ENCODE results near the gene SAMD8. TPM values are rescaled to one million over a fixed set of nuclear protein-coding genes. Genes with fewer than 3 reads are reported as not detected.

Gene SAMD8
- total RNA-seq, 1 experiment from 2014 or later = 23.6 TPM

DNA sequence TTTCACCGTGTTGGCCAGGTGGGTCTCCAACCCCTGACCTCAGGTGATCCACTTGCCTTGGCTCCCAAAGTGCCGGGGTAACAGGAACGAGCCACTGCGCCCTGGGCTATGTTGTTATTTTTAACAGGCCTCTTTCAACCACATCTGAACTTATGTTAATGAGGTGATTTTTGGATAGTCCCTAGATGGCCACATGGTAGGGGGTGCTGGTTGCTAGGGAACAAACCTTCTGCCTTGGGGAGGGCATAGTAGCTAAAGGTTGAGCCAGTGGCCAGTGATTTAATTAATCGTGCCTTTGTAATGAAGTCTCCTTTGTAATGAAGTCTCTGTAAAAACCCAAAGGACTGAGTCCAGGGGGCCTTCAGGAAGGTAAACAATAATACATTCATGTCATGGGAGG, 115.2 kb downstream of the SAMD8 start:
- RAD21 ChIA-PET (ENCODE audit: low non-redundant PET in 1 of 2, low total read pairs in 2 of 2, uncharacterized antibody in 2 of 2, unreplicated experiment in 2 of 2) = no interaction called here
- no peak for TF ChIP-seq SIN3A (IDR thresholded peaks at IDR 0.05; ENCODE audit: low read depth)
- POLR2A ChIA-PET = interaction anchor here (1.3 kb wide), 1 partner anchor 11 kb away, joined by 3 read pairs; no protein-coding TSS in a partner anchor
- H3K27ac ChIP-seq (ENCODE audit: low read depth, low read length) = no peak overlapping the region
- H3K4me3 ChIP-seq (replicated peaks in 1 of 2; ENCODE audit: low read depth in 1 of 2, low read length in 2 of 2) = no peak overlapping the region
- no peak overlapping the region for H3K9ac ChIP-seq (ENCODE audit: low read length)
- H4K20me1 ChIP-seq (ENCODE audit: insufficient read depth) = peaks cover 38% of the 10 kb centered on the region; the same call in 1 of the 2 replicates
- intact Hi-C loops (cut with micrococcal nuclease) = no loop called here
- peaks cover 93% of the 10 kb centered on the region for H3K79me2 ChIP-seq (ENCODE audit: insufficient read depth, low read length)
- H3K4me2 ChIP-seq (ENCODE audit: low read length) = no peak overlapping the region
- no peaks in the 10 kb centered on the region for H3K27me3 ChIP-seq (ENCODE audit: insufficient read depth, low read length)
- no peaks in the 10 kb centered on the region for H3K9me3 ChIP-seq (ENCODE audit: control insufficient read depth in 1 of 2, insufficient read depth in 1 of 2, low read depth in 1 of 2, low read length in 2 of 2)
- DNase-seq (ENCODE audit: low read depth, low spot score) = no peak
- H3K4me1 ChIP-seq (ENCODE audit: control insufficient read depth in 1 of 2, insufficient read depth in 2 of 2, low read length in 2 of 2) = peaks cover 0 to 19% of the 10 kb centered on the region in 2 experiments; a peak in 3 of 4 replicates
- H3K9me2 ChIP-seq (ENCODE audit: insufficient read depth) = no peaks in the 10 kb centered on the region
- ATAC-seq = no peak
- no TSS peak for BruUV-seq (replicated peaks)
- peaks cover 45 to 55% of the 10 kb centered on the region in 2 experiments for H3K36me3 ChIP-seq (ENCODE audit: control insufficient read depth in 1 of 2, insufficient read depth in 2 of 2, low read length in 2 of 2)
- CTCF ChIA-PET = interaction anchor here (0.7 to 1.4 kb wide), 2 partner anchors 40 to 118 kb away, joined by 3 read pairs; a partner anchor contains a TSS
- H2AFZ ChIP-seq (ENCODE audit: low read depth, low read length, poor library complexity, severe bottlenecking) = no peak overlapping the region

DNA sequence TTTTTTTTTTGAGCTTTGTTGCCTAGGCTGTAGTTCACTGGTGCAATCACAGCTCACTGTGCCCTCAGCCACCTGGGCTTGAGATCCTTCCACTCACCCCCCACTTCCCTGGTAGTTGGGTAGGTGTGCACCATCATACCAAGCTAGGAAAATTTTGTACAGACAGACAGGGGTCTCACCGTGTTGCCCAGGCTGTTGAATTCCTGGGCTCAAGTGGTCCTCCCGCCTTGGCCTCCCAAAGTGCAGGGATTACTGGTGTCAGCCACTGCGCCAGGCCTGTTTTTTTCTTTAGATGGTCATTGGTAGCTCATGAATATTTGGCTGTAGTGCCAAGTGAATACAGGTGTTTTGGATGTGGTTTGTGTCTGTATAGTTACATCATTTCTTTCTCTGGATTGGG, 116.8 kb downstream of the SAMD8 start:
- no peak overlapping the region for H3K9ac ChIP-seq (ENCODE audit: low read length)
- H3K79me2 ChIP-seq (ENCODE audit: insufficient read depth, low read length) = peaks cover 84% of the 10 kb centered on the region
- DNase-seq (ENCODE audit: low read depth, low spot score) = no peak
- H3K27me3 ChIP-seq (ENCODE audit: insufficient read depth, low read length) = no peaks in the 10 kb centered on the region
- intact Hi-C loops (cut with micrococcal nuclease) = no loop called here
- H3K36me3 ChIP-seq (ENCODE audit: control insufficient read depth in 1 of 2, insufficient read depth in 2 of 2, low read length in 2 of 2) = peaks cover 41 to 54% of the 10 kb centered on the region in 2 experiments
- ChIA-PET POLR2A (interaction anchor here (1.6 kb wide), 1 partner anchor 18 kb away, joined by 4 read pairs; the partner anchor contains the start of gene VDAC2), RAD21 (ENCODE audit: low non-redundant PET in 1 of 2, low total read pairs in 2 of 2, uncharacterized antibody in 2 of 2, unreplicated experiment in 2 of 2) (no interaction called here), CTCF (interaction anchor here (1.3 kb wide), 1 partner anchor 40 kb away, joined by 3 read pairs; no protein-coding TSS in a partner anchor)
- BruUV-seq (replicated peaks) = no TSS peak
- no peaks in the 10 kb centered on the region for H3K9me2 ChIP-seq (ENCODE audit: insufficient read depth)
- ATAC-seq = no peak
- H3K4me1 ChIP-seq (ENCODE audit: control insufficient read depth in 1 of 2, insufficient read depth in 2 of 2, low read length in 2 of 2) = peaks cover 2 to 25% of the 10 kb centered on the region in 2 experiments; a peak in 3 of 4 replicates
- H2AFZ ChIP-seq (ENCODE audit: low read depth, low read length, poor library complexity, severe bottlenecking) = no peak overlapping the region
- no peak overlapping the region for H3K4me2 ChIP-seq (ENCODE audit: low read length)
- no peak overlapping the region for H3K4me3 ChIP-seq (replicated peaks in 1 of 2; ENCODE audit: low read depth in 1 of 2, low read length in 2 of 2)
- H3K9me3 ChIP-seq (ENCODE audit: control insufficient read depth in 1 of 2, insufficient read depth in 1 of 2, low read depth in 1 of 2, low read length in 2 of 2) = no peaks in the 10 kb centered on the region
- peak overlapping the region; percentile 1; the same call in 1 of the 2 replicates for H3K27ac ChIP-seq (ENCODE audit: low read depth, low read length)
- H4K20me1 ChIP-seq (ENCODE audit: insufficient read depth) = peaks cover 33% of the 10 kb centered on the region; the same call in 1 of the 2 replicates
- TF ChIP-seq, protein P1, sequence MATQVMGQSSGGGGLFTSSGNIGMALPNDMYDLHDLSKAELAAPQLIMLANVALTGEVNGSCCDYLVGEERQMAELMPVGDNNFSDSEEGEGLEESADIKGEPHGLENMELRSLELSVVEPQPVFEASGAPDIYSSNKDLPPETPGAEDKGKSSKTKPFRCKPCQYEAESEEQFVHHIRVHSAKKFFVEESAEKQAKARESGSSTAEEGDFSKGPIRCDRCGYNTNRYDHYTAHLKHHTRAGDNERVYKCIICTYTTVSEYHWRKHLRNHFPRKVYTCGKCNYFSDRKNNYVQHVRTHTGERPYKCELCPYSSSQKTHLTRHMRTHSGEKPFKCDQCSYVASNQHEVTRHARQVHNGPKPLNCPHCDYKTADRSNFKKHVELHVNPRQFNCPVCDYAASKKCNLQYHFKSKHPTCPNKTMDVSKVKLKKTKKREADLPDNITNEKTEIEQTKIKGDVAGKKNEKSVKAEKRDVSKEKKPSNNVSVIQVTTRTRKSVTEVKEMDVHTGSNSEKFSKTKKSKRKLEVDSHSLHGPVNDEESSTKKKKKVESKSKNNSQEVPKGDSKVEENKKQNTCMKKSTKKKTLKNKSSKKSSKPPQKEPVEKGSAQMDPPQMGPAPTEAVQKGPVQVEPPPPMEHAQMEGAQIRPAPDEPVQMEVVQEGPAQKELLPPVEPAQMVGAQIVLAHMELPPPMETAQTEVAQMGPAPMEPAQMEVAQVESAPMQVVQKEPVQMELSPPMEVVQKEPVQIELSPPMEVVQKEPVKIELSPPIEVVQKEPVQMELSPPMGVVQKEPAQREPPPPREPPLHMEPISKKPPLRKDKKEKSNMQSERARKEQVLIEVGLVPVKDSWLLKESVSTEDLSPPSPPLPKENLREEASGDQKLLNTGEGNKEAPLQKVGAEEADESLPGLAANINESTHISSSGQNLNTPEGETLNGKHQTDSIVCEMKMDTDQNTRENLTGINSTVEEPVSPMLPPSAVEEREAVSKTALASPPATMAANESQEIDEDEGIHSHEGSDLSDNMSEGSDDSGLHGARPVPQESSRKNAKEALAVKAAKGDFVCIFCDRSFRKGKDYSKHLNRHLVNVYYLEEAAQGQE (IDR thresholded peaks at IDR 0.05; ENCODE audit: low read depth) = no peak
- no peak for TF ChIP-seq POLR2AphosphoS5 (IDR thresholded peaks at IDR 0.05; ENCODE audit: low read depth, low read length)
- no peak for TF ChIP-seq RAD21 (IDR thresholded peaks at IDR 0.05; ENCODE audit: low read depth)
- no peak for TF ChIP-seq EGR1 (IDR thresholded peaks at IDR 0.05; ENCODE audit: low read depth)
- no peak for TF ChIP-seq SIN3A (IDR thresholded peaks at IDR 0.05; ENCODE audit: low read depth)
- TF ChIP-seq, protein P2, sequence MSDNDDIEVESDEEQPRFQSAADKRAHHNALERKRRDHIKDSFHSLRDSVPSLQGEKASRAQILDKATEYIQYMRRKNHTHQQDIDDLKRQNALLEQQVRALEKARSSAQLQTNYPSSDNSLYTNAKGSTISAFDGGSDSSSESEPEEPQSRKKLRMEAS (IDR thresholded peaks at IDR 0.05) = no peak
- TF ChIP-seq TCF7L2 (IDR thresholded peaks at IDR 0.05; ENCODE audit: borderline replicate concordance, extremely low read depth, insufficient read depth, insufficient read length) = no peak
- TF ChIP-seq, protein P3, sequence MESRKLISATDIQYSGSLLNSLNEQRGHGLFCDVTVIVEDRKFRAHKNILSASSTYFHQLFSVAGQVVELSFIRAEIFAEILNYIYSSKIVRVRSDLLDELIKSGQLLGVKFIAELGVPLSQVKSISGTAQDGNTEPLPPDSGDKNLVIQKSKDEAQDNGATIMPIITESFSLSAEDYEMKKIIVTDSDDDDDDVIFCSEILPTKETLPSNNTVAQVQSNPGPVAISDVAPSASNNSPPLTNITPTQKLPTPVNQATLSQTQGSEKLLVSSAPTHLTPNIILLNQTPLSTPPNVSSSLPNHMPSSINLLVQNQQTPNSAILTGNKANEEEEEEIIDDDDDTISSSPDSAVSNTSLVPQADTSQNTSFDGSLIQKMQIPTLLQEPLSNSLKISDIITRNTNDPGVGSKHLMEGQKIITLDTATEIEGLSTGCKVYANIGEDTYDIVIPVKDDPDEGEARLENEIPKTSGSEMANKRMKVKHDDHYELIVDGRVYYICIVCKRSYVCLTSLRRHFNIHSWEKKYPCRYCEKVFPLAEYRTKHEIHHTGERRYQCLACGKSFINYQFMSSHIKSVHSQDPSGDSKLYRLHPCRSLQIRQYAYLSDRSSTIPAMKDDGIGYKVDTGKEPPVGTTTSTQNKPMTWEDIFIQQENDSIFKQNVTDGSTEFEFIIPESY (IDR thresholded peaks at IDR 0.05; ENCODE audit: extremely low read depth, insufficient replicate concordance, low read length) = no peak
- no peak for TF ChIP-seq ZFX (IDR thresholded peaks at IDR 0.05)
- no peak for TF ChIP-seq EZH2 (IDR thresholded peaks at IDR 0.05)
- no peak for TF ChIP-seq FOSL1 (IDR thresholded peaks at IDR 0.05; ENCODE audit: low read depth)

Measured in HCT116 (cell line).